GM19328 (cell line): Measurements from ENCODE around the gene RHOT1.

Experiments
- ATAC-seq: cut with Tn5 transposase; IDR thresholded peaks from one replicate; pipeline ENCODE4 v1.9.1; 2021; ENCODE audit warnings: mild to moderate bottlenecking, moderate library complexity; ENCODE audit not compliant: unreplicated experiment

Gene RHOT1

GRCh38 chr17:32266389-32267301, 124.3 kb downstream of the RHOT1 start:
- no peak for ATAC-seq

GRCh38 chr17:32267690-32268205, 125.4 kb downstream of the RHOT1 start:
- no peak for ATAC-seq

GRCh38 chr17:32268734-32269288, 126.5 kb downstream of the RHOT1 start:
- no peak for ATAC-seq

GRCh38 chr17:32269377-32269776, 127.1 kb downstream of the RHOT1 start:
- no peak for ATAC-seq

- no peak for ATAC-seq
These were observed 129.5 kb downstream of the RHOT1 start for GRCh38 chr17:32271844-32272243.

GRCh38 chr17:32274101-32274500, 131.8 kb downstream of the RHOT1 start:
- ATAC-seq = no peak

- ATAC-seq = no peak
These were observed 132.3 kb downstream of the RHOT1 start for GRCh38 chr17:32274643-32275042.
